ENCODE results near the gene SMIM14.

SMIM14 gene

DNA sequence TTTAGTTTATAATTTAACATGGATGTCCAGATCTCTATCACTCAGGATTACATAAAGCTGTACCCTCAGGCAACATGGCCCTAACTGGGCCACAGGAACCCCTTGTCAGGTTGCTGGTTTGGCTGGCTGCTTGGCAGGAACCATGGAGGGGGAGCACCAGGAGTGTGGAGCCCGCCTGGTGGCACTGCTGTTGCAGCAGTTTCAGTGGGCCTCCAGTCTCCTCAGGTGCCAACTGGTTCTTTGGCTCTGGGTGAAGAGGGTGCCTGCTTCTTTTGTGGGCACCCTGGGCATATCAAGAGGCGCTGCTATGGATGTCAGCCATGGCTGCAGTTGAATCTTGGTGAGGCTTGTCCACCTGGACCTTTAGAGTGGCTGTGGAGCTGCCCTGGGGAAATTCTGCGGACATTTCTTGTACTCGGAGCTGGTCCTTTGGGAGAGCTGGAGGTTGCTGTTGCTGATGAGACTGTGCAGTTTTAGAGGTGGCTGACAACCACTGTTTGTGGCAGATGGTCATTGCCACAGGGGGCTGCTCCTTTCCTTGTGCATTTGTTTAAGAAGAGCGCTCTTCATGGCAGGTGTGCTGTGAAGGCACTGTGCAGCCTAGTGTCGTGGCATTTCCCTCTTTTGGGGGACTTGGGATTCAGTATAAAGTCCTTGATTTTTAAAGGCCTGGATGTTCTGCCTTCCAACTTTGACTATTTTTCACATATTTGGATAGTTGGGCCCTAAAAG, 10.3 kb upstream of the SMIM14 start:
- no peak for DNase-seq (ENCODE audit: insufficient read length, low spot score)
- FAIRE-seq: no peak
- no peak for TF ChIP-seq TAF1 (IDR thresholded peaks at IDR 0.05; ENCODE audit: low read depth, low read length)
- no peak for TF ChIP-seq SPI1 (IDR thresholded peaks at IDR 0.05; ENCODE audit: low read depth, low read length)
- TF ChIP-seq PAX5 (IDR thresholded peaks at IDR 0.05; ENCODE audit: insufficient read depth, low read length, severe bottlenecking): no peak
- no peak for TF ChIP-seq POU2F2 (IDR thresholded peaks at IDR 0.05; ENCODE audit: low read depth, low read length)
- no peak for TF ChIP-seq POLR2AphosphoS5 (IDR thresholded peaks at IDR 0.05; ENCODE audit: low read depth, low read length)
- no peak for TF ChIP-seq POLR2A (IDR thresholded peaks at IDR 0.05; ENCODE audit: low read depth, low read length)

DNA sequence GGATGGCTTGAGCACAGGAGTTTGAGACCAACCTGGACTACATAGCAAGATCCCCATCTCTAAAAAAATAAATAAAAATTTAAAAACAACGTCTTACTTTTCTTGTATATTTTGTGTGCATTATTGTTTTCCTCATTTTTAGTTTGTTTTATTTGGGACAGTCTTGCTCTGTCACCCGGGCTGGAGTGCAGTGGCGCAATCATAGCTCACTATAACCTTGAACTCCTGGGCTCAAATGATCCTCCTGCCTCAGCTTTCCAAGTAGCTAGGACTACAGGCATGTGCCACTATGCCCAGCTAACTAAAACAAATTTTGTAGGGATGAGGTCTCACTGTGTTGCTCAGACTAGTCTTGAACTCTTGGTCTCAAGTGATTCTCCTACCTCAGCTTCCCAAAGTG, 9.5 kb upstream of the SMIM14 start:
- FAIRE-seq: no peak
- TF ChIP-seq TAF1 (IDR thresholded peaks at IDR 0.05; ENCODE audit: low read depth, low read length) (no peak), POLR2A (IDR thresholded peaks at IDR 0.05; ENCODE audit: low read depth, low read length) (no peak), POU2F2 (IDR thresholded peaks at IDR 0.05; ENCODE audit: low read depth, low read length) (no peak), SPI1 (IDR thresholded peaks at IDR 0.05; ENCODE audit: low read depth, low read length) (no peak), POLR2AphosphoS5 (IDR thresholded peaks at IDR 0.05; ENCODE audit: low read depth, low read length) (no peak), PAX5 (IDR thresholded peaks at IDR 0.05; ENCODE audit: insufficient read depth, low read length, severe bottlenecking) (no peak)
- no peak for DNase-seq (ENCODE audit: insufficient read length, low spot score)

DNA sequence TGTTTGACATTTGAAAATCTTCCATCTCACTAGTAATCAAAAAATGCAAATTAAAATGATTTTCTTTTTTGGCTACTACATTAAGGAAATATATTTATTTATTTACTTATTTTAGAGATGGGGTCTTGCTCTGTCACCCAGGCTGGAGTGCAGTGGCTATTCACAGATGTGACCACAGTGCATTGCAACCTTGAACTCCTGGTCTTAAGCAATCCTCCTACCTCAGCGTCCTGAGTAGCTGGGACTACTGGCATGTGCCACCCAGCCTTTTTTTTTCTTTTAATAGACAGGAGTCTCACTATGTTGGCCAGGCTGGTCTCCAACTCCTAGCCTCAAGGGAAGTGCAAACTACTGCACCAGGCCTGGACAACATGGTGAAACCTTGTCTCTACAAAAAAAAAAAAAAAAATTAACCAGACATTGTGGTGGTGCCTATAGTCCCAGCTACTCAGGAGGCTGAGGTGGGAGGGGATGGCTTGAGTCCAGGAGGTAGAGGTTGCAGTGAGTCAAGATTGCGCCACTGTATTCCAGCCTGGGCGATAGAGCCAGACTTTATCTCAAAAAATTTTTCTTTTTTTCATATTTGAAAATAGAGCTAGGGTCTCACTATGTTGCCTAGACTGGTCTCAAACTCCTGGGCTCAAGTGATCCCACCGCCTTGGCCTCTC, 4.4 kb upstream of the SMIM14 start:
- DNase-seq (ENCODE audit: insufficient read length, low spot score): no peak
- TF ChIP-seq POU2F2 (IDR thresholded peaks at IDR 0.05; ENCODE audit: low read depth, low read length): no peak
- no peak for TF ChIP-seq POLR2A (IDR thresholded peaks at IDR 0.05; ENCODE audit: low read depth, low read length)
- TF ChIP-seq PAX5 (IDR thresholded peaks at IDR 0.05; ENCODE audit: insufficient read depth, low read length, severe bottlenecking): no peak
- TF ChIP-seq POLR2AphosphoS5 (IDR thresholded peaks at IDR 0.05; ENCODE audit: low read depth, low read length): no peak
- FAIRE-seq: no peak

DNA sequence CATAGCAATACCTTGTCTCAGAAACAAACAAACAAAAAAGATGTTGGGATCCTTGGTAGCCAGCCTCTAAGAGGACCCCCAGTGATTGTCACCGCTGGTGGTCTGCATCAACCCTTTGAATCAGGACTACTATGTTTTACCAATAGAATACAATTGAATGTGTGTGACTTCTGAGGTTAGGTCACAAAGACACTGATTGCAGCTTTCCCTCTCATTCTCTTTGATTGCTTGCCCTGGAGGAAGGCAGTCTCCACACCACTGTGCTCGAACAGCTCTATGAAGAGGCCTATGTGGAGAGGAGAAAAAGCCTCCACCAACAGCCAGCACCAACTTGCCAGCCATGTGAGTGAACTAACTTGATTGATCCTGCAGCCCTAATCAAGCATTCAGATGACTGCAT, 2.8 kb upstream of the SMIM14 start:
- DNase-seq (ENCODE audit: insufficient read length, low spot score) (no peak), FAIRE-seq (no peak)
- TF ChIP-seq PAX5 (IDR thresholded peaks at IDR 0.05; ENCODE audit: insufficient read depth, low read length, severe bottlenecking) (no peak), POU2F2 (IDR thresholded peaks at IDR 0.05; ENCODE audit: low read depth, low read length) (no peak), POLR2AphosphoS5 (IDR thresholded peaks at IDR 0.05; ENCODE audit: low read depth, low read length) (no peak), POLR2A (IDR thresholded peaks at IDR 0.05; ENCODE audit: low read depth, low read length) (no peak), TAF1 (IDR thresholded peaks at IDR 0.05; ENCODE audit: low read depth, low read length) (no peak)

DNA sequence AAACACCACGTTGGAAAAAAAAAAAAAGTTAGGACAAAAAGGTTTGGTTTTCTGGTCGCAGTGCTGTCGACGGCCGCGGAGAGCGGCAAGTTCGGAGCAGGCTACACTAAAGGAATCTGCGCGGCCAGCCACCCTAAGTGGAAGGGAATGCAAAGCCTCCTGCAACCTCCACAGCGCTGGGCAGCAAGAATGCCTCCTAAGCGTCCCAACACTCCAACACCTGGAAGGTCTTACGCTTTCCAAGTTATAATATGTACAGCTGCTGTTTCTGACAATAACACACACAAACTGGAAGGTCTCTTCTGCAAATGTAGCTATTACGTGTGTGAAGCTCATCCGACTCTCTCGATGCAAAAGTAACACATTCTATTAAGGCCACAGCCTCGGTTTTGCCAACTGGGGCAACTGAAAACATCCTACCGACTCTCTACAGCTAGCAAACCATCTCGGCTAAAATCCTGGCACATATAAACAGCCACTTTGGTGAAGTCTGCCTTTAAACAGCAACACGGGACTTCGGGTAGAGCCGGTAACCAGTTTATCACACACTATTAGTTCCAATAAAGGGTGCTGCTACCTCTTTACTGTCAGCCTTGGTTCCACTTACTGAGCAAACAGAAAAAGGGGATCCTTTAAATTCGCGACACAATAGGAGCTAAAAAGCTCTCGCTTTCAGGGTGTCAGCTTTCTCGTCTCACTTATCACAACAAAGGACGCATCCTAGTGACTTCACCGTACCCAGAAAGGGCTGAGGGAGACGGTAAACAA, 895 bp downstream of the SMIM14 start:
- TF ChIP-seq PAX5 (IDR thresholded peaks at IDR 0.05; ENCODE audit: insufficient read depth, low read length, severe bottlenecking): no peak
- TF ChIP-seq POLR2AphosphoS5 (IDR thresholded peaks at IDR 0.05; ENCODE audit: low read depth, low read length): peak; percentile 57
- FAIRE-seq: peak; percentile 87
- DNase-seq (ENCODE audit: insufficient read length, low spot score): no peak

DNA sequence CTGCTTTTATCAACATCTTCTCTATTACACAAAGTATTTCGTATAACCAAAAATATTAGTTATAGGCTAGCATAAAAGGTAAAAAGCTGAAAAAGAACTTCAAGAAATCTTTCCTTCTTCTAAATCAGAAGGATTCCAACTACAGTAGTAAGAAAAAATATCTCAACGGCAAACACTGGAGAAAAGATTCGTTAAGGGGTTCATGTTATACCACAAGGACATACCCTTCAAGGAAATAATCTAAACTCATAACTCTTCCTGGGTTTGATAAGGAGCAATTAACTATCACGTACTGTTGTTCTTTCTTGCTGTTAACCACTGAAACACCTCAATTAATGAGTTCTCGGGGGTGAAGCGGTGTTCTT, 1.5 kb downstream of the SMIM14 start:
- FAIRE-seq: peak; percentile 9
- TF ChIP-seq SPI1 (IDR thresholded peaks at IDR 0.05; ENCODE audit: low read depth, low read length) (no peak), TAF1 (IDR thresholded peaks at IDR 0.05; ENCODE audit: low read depth, low read length) (no peak), PAX5 (IDR thresholded peaks at IDR 0.05; ENCODE audit: insufficient read depth, low read length, severe bottlenecking) (no peak), POLR2AphosphoS5 (IDR thresholded peaks at IDR 0.05; ENCODE audit: low read depth, low read length) (no peak), POLR2A (IDR thresholded peaks at IDR 0.05; ENCODE audit: low read depth, low read length) (no peak), POU2F2 (IDR thresholded peaks at IDR 0.05; ENCODE audit: low read depth, low read length) (no peak)
- no peak for DNase-seq (ENCODE audit: insufficient read length, low spot score)

DNA sequence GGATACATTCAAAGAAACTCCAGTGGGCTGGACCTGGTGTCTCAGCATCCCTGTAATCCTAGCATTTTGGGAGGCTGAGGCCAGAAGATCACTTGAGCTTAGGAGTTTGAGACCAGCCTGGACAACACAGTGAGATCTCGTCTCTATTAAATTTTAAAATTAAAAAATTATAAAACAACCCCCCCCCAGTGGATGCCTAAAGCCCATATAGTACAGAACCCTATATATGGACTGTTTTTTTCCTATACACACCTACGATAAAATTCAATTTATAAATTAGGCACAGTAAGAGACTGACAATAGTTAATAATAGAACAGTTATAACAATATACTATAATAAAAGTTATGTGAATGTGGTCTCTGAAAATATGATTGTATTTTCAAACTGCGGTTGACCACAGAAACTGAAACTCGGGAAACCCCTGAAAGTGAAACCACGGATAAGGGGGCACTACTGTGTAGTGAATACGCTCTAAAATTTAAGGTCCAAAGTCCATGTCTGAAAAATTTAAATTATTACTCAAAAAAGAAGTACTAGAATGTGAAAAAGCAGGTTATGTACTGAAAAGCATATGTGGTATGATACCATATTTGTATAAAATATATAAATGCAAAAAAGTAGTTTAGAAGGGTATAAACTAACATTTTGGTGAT, 2.0 kb downstream of the SMIM14 start:
- TF ChIP-seq PAX5 (IDR thresholded peaks at IDR 0.05; ENCODE audit: insufficient read depth, low read length, severe bottlenecking) (no peak), SPI1 (IDR thresholded peaks at IDR 0.05; ENCODE audit: low read depth, low read length) (no peak), POU2F2 (IDR thresholded peaks at IDR 0.05; ENCODE audit: low read depth, low read length) (no peak)
- FAIRE-seq (no peak), DNase-seq (ENCODE audit: insufficient read length, low spot score) (no peak)

DNA sequence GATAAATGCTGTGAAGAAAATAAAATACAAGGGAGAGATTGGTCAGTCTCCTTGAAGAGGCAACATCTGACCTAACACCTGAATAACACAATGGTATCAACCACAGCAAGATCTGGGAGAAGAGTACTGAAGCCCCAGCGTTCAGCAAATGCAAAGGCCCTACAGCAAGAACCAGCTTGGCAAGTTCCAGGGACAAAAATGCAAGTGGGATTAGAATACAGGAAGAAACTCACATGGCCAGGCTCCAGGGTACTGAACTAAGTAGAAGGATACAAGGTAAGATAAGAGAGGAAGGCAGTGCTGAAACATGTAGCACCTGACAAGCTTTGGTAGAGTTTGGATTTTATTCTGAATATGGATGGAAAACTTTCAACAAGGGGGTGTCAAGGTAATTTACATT, 3.6 kb downstream of the SMIM14 start:
- FAIRE-seq (no peak), DNase-seq (ENCODE audit: insufficient read length, low spot score) (no peak)
- TF ChIP-seq PAX5 (IDR thresholded peaks at IDR 0.05; ENCODE audit: insufficient read depth, low read length, severe bottlenecking): no peak

DNA sequence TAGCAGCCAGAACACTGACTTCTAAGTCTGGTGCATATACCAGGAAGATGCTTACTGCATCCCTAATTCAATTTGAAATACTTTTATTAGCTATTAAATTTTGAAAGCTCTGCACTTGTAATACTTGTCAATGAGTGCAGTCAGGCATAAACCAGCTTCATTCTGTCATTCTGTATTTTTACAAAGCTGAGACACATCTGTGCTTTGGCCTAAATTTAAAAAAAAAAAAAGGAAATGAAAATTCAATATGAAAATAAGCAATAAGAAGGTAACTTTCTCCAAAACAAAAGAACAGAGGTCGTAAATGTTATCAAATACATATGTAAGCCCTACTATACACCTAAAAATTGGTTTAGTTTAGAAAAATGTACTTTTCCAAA, 7.0 kb downstream of the SMIM14 start:
- TF ChIP-seq POU2F2 (IDR thresholded peaks at IDR 0.05; ENCODE audit: low read depth, low read length) (no peak), TAF1 (IDR thresholded peaks at IDR 0.05; ENCODE audit: low read depth, low read length) (peak; percentile 46; the same call in 1 of the 2 replicates), POLR2A (IDR thresholded peaks at IDR 0.05; ENCODE audit: low read depth, low read length) (no peak), PAX5 (IDR thresholded peaks at IDR 0.05; ENCODE audit: insufficient read depth, low read length, severe bottlenecking) (peak; percentile 72), POLR2AphosphoS5 (IDR thresholded peaks at IDR 0.05; ENCODE audit: low read depth, low read length) (no peak), SPI1 (IDR thresholded peaks at IDR 0.05; ENCODE audit: low read depth, low read length) (peak; percentile 73)
- no peak for DNase-seq (ENCODE audit: insufficient read length, low spot score)
- FAIRE-seq: peak; percentile 33
